GM19193 (cell line): ENCODE measurements around the gene HSPB8.

Experiments
- POLR2A ChIP-seq: IDR thresholded peaks from 4 replicates; pipeline ENCODE4 v1.6.1; 2011; ENCODE audit not compliant: insufficient read depth, insufficient read length; ENCODE audit errors: extremely low read depth

HSPB8 gene

DNA sequence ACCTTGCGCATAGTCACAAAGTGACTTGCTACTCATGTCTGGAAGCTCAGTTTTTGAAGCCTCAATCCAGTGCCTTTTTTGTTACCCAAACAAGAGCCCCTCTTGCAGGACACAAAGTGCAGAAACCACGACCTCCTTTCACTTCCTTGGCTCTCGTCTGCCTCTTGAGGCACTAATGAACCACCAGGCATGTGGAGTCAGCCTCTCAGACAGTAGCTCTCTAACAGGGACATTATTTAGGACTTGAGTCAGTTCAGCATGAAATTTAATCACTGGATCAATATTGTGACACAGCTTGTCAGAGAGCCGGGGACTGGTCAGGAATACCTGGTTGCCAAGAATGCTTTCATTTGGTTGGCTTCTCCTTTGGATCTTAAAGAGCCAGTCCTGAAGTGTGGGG, 46.7 kb downstream of the HSPB8 start:
- TF ChIP-seq POLR2A = no peak

DNA sequence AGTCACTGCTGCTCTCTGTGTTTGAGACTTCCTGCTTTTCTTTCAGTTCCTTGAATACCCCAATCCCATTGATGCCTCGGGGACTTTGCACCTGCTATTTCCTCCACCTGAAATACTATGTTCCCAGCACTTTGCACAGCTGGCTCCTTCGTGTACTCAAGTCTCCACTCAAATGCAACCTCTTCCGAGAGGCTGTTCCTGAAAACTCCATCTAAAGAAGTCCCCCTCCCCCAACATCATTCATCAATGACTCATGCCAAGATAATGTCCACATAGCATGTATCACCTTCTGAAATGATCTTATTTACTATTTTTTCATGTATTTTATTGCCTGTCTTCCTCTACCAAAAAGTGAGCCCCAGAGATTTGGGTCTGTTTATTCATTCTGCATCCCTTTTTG, 48.6 kb downstream of the HSPB8 start:
- TF ChIP-seq POLR2A = no peak

DNA sequence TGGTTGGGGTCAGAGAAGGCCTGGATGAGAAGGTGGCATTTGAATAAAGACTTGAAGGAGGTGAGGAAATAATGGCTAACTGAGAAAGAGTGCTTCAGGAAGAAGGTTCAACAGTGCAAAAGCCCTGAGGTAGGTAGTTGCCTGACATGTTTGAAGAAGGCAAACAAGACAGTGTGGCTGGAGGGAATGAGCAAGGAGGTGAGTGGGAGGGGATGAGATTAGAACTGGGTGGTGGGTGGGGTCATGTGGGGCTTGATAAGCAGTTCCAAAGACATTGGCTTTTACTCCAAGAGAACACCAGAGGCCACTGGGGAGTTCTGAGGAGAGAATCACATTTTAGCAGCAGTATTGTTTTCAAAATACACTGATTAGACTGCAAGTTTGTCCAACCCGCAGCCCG, 50.5 kb downstream of the HSPB8 start:
- TF ChIP-seq POLR2A = no peak

DNA sequence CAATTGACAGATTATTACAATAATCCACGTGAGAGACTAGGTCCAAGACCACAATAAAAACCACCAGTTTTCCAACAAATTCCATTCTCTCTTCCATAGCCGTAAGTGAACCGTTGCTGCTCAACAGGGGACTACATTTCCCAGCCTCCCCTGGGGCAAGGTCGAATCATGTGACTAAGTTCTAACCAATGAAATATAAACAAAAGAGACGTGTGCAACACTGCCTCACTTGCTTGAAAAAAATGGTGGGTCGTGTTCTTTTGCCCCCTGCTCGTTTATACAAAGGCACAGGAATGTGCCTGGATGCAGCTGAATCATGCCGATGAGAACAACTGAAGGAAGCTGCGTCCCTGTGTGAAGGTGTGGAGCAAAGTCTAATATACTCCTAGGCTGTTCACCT, 51.1 kb downstream of the HSPB8 start:
- TF ChIP-seq POLR2A = no peak

DNA sequence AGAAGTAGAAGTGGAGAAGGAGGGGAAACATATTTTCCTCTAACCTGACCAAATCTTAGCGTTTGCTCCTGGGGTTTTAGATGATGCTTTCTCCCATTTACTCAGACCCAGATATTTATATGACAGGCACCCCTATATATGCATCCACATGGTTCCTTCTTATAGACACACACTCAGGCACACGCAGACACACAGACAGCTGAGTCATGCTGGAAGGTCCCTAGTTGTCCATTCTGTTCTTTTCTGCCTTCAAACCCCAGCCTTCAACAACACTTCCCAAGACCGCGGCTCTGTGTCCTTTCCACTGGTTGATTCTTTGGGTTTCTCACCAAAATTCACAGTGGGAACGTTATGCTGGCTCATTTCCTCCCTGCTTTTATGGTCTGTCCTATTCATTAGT, 52.1 kb downstream of the HSPB8 start:
- TF ChIP-seq POLR2A = no peak

DNA sequence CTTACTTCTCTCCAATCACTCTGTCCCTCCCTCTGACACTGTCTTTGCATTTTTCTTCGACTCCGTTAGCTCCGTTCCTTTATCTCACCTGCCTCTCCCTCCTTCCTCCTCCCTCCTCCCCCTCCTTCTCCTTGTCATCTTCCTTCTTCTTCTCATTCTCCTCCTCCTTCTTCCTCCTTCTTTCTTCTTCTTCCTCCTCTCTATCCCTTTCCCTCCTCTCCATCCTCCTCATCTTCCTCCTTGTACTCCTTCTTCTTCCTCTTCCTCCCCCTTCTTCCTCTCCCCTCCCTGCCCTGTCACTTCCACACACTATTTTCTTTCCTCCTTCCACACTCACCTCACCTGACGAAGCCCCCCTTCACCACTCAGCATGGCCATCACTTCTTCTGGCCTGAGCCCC, 53.0 kb downstream of the HSPB8 start:
- no peak for TF ChIP-seq POLR2A

DNA sequence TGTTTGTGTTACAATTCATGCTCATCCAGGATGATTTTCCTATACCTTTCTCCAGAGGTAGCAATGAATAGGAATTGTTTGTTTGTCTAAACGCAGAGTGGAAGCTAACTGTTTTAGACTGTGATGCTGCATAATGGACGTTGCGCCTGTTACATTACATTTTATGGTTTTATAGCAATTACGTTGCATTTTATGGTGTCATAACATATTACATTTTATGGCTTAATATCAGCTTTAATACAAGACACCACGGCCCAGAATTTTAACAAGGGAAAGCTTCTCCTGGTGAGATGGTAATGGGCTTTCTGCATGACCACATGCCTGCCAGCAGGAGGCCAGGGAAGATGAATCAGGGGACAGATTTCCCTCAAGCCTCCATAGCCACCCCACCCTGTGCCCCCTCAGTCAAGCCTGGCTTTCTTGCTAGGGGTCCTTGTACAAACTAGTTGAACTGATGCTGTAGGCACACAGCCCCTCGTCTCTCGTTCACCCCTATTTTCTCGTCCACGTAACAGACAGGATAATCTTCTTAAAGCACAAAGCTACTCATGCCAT, 56.5 kb downstream of the HSPB8 start:
- TF ChIP-seq POLR2A = no peak

DNA sequence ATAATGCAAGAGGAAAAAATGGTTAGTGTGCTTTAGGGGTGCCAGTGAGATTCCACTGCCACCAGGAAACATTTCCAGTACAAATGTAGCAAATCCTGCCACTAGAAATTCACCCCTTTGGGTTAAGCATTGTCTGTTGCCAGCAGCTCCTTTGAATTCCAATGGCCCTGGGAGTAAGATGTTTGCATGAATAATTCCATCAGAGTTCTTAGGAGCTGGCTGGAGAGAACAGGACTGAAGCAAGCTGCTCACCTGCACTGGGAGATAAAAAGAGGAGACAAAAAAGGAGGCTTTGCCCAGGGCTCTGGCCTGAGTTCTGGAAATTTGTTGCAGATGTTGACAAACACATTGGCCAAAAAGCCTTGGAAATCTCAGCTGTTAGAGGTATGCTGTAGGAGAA, 57.6 kb downstream of the HSPB8 start:
- no peak for TF ChIP-seq POLR2A

DNA sequence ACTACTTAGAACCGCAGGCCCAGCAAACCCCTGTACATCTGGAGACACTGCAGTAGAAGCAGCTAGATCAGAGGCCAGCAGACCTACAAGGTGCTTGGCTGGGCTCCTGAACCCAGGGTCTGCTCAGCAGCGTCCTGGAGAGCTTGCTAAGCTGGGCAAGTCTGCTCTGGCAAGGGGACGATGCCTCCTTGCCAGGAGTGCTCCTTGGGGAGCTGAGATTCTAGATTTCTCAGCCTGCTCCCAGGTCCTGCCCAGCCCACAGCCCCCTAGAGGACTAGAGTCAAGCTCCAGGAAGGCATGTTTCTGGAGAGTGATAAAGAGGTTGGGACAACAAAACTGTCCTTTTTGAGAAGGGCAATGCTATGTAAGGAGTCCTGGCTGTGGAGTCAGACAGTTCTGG, 60.3 kb downstream of the HSPB8 start:
- no peak for TF ChIP-seq POLR2A

DNA sequence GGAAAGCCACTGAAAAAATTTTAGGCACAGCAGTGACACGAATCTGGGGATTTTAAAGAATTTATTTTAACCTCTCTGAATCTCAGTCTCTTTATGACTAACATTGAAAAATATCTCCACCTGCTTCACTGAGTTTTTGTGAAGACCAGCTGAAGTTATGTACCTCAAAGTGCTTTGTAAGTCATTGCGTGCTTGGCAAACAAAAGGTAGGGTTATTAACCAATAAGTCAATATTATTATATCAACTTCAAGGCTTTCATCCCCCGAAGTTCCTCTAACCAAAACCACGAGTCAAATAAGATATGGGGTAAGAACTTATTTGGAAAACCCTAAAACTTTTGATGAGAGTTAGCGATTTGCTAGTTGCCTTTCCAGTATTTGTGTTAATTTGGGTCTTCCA, 62.3 kb downstream of the HSPB8 start:
- no peak for TF ChIP-seq POLR2A

DNA sequence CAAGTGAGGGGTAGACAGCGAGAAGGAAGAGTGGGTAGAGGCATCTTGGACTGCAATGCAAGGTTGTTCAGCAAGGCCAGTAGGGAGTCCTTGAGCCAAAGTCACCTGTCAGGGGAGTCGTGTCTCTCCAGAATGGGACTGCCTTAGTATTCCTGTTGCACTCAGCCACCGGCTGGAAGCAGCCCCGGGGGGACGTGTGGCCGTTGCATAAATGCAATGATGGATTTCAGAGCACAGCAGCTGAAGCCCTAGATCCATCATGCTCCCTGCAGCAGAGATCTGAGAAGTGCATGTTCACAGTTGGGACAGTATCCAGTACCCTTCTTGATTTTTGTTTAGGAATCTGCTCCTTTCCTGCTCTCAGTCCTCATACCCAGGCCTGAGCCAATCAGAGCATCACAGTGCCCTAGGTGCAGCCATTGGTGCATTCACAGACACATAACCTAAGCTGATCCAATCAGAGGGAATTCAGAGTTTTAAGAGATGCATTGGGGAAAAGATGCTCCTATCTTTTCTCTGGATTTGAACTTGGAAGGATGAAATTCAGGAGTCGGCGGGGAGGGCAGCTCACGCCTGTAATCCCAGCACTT, 62.9 kb downstream of the HSPB8 start:
- TF ChIP-seq POLR2A = no peak
